Sigmoid colon (tissue), 7 donors: ENCODE data around the gene DNAH11. TPM values are rescaled to one million over a fixed set of nuclear protein-coding genes. Genes with fewer than 3 reads are reported as not detected.

Experiments
- DNase-seq: peaks from one replicate; pipeline ENCODE4 v3.0.0-alpha.2; 2019
- H3K27ac ChIP-seq, 4 donors: fragments of 200-600 bp; sonication (generic); one replicate each; pipeline ENCODE4 v1.5.1; 2016 to 2019; ENCODE audit warnings: mild to moderate bottlenecking in 1 of 4
- H3K27me3 ChIP-seq, 3 donors: fragments of 200-600 bp; sonication (generic); one replicate each; pipeline ENCODE4 v1.5.1; 2019; ENCODE audit warnings: mild to moderate bottlenecking in 1 of 3
- H3K36me3 ChIP-seq, 4 donors: fragments of 200-600 bp; sonication (generic); one replicate each; pipeline ENCODE4 v1.5.1; 2016 to 2019
- H3K4me1 ChIP-seq, 4 donors: fragments of 200-600 bp; sonication (generic); one replicate each; pipeline ENCODE4 v1.5.1; 2017 to 2019
- H3K4me3 ChIP-seq, 4 donors: fragments of 200-600 bp; sonication (generic); one replicate each; pipeline ENCODE4 v1.5.1; 2017 to 2019; ENCODE audit warnings: mild to moderate bottlenecking in 2 of 4, moderate library complexity in 1 of 4
- H3K9me3 ChIP-seq, 4 donors: fragments of 200-600 bp in 3 of 4; sonication (generic) in 3 of 4; one replicate each; pipeline versions ENCODE4 v1.5.1 to v1.6.1; 2013 to 2019
- EP300 ChIP-seq, 4 donors: sonication (generic); formaldehyde crosslinking; IDR thresholded peaks; one replicate each; pipeline ENCODE4 v1.6.1; 2017; ENCODE audit warnings: antibody characterized with exemption in 4 of 4
- POLR2A ChIP-seq, 2 donors: fragments of 450-650 bp; IDR thresholded peaks; one replicate each; pipeline ENCODE4 v1.6.1; 2016; ENCODE audit warnings: antibody characterized with exemption in 2 of 2, mild to moderate bottlenecking in 2 of 2, moderate library complexity in 2 of 2
- POLR2AphosphoS5 ChIP-seq, 4 donors: sonication (generic); formaldehyde crosslinking; IDR thresholded peaks; one replicate each; pipeline ENCODE4 v1.6.1; 2017; ENCODE audit warnings: antibody characterized with exemption in 4 of 4
- WGBS, 2 donors: extraction: QIAGEN DNeasy Blood & Tissue Kit; methylation state at CpG; one replicate each; pipeline ENCODE4 v1.1.7; 2013; 5-methylcytosine and 5-hydroxymethylcytosine counted together
- intact Hi-C: fragments of 100-400 bp; cut with DNase I; formaldehyde crosslinking; loops from one replicate; pipeline ENCODE4 v1.15.1; 2023
- polyA plus RNA-seq, 3 donors: library from polyadenylated mRNA; stranded (reverse); fragments of 200-250 nt; gene quantifications; one replicate each; pipeline ENCODE4 v1.2.3, GENCODE V29; 2013
- total RNA-seq, 4 donors: library from RNA; depleted of rRNA; stranded (reverse); fragments of >200 nt; gene quantifications; one replicate each; pipeline ENCODE4 v1.1.0, GENCODE V29; 2016
- TF ChIP-seq, protein P1 (sequence below), 4 experiments: fragments of 450-650 bp in 3 of 4; fragments of 200-600 bp in 1 of 4; IDR thresholded peaks; one replicate each; pipeline ENCODE4 v1.5.1; 2016 to 2019; ENCODE audit warnings: antibody characterized with exemption in 4 of 4, mild to moderate bottlenecking in 3 of 4, moderate library complexity in 2 of 4
- donor health status: healthy with polysubstance abuse.
- donor health status: Bipolar disorder and iron deficiency.
- donor health status: healthy.

Gene DNAH11
- total and polyA plus RNA-seq, 7 donors = under 0.01 to 1.2 (median 0.13) TPM; not detected in 2

DNA sequence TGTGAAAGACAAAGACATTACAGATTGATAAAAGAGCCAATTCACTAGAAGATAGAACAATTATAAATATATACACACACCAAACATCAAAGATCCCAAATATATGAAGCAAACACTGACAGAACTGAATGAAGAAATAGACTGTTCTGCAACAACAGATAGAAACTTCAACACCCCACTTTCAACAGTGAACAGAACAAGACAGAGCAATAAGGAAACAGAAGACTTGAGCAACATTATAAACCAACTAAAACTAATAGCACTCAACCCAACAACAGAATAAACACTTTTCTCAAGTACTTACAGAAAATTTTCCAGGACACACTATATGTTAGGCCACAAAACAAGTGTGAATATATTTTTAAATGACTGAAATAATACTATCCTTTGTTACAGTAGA is 392.0 kb downstream of the DNAH11 start:
- DNase-seq = no peak
- intact Hi-C loops = no loop called here

DNA sequence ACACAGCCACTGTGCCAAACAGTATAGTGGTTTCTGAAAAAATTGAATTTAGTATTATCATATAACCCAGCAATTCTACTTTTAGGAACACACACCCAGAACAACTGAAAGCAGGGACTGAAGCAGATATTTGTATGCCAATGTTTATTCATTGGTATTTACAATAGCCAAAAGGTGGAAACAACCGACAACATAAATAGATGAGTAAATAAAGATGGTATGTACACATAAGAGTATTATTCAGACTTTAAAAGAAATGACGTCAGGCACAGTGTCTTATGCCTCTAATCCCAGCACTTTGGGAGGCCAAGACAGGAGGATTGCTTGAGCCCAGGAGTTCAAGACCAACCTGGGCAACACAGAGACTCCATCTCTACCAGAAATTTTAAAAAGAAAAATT is 395.6 kb downstream of the DNAH11 start:
- Histone ChIP-seq H3K4me3 (no peak overlapping the region), H3K9me3 (no peaks in the 10 kb centered on the region), H3K27ac (peak overlapping the region in 2 of 4 donors; percentile 20 to 28), H3K27me3 (no peaks in the 10 kb centered on the region), H3K4me1 (peaks cover 0 to 45% (median 40%) of the 10 kb centered on the region in 4 donors), H3K36me3 (no peaks in the 10 kb centered on the region)
- intact Hi-C loops = no loop called here
- 72 to 87% methylated on average over 2 of the region's 2 CpGs for WGBS, 2 donors
- TF ChIP-seq, protein P1, sequence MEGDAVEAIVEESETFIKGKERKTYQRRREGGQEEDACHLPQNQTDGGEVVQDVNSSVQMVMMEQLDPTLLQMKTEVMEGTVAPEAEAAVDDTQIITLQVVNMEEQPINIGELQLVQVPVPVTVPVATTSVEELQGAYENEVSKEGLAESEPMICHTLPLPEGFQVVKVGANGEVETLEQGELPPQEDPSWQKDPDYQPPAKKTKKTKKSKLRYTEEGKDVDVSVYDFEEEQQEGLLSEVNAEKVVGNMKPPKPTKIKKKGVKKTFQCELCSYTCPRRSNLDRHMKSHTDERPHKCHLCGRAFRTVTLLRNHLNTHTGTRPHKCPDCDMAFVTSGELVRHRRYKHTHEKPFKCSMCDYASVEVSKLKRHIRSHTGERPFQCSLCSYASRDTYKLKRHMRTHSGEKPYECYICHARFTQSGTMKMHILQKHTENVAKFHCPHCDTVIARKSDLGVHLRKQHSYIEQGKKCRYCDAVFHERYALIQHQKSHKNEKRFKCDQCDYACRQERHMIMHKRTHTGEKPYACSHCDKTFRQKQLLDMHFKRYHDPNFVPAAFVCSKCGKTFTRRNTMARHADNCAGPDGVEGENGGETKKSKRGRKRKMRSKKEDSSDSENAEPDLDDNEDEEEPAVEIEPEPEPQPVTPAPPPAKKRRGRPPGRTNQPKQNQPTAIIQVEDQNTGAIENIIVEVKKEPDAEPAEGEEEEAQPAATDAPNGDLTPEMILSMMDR (IDR thresholded peaks at IDR 0.05) = no peak
- TF ChIP-seq EP300 (IDR thresholded peaks at IDR 0.05) = no peak
- TF ChIP-seq POLR2AphosphoS5 (IDR thresholded peaks at IDR 0.05) = no peak
- TF ChIP-seq POLR2A (IDR thresholded peaks at IDR 0.05) = no peak
- DNase-seq = no peak

More for the DNA sequence above, 392.0 kb downstream of the DNAH11 start:
- Histone ChIP-seq H3K4me3 (no peak overlapping the region), H3K27me3 (no peaks in the 10 kb centered on the region), H3K36me3 (no peaks in the 10 kb centered on the region), H3K27ac (no peak overlapping the region), H3K9me3 (no peaks in the 10 kb centered on the region), H3K4me1 (peaks cover 0 to 11% (median 10%) of the 10 kb centered on the region in 4 donors)
- TF ChIP-seq EP300 (IDR thresholded peaks at IDR 0.05) (no peak), POLR2A (IDR thresholded peaks at IDR 0.05) (no peak)

DNA sequence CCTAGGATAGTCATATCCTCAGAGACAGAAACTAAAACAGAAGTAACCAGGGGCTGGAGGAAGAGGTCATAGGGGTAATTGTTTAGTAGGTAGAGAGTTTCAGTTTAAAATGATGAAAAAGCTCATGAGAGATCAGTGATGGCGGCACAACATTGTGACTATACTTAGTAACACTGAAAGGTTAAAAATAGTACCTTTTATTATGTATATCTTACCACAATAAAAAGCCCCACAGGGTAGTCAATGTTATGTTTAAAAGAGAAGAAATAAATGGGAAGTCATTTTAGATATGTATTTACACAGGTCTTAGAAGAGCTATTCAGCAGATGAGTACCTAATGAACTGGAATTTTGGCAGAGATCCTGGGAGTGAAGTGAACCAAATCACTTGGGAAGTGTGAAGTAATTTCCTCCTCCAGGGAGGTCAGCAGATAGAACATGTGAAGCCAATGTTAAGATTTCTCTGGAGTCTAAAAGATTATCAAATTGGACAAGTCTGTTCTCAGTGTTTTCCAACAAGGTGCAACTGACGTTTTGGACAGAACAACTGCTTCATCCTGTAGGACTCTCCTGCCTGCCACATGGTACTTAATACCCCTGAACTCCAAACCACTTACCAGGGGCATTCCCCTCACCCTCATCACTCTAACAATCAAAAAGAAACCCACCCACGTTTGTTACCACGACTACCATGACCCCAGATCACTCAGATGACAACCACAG is 396.5 kb downstream of the DNAH11 start:
- Histone ChIP-seq H3K4me3 (no peak overlapping the region), H3K4me1 (peaks cover 0 to 53% (median 47%) of the 10 kb centered on the region in 4 donors), H3K27ac (peak overlapping the region in 2 of 4 donors; percentile 20 to 28), H3K27me3 (no peaks in the 10 kb centered on the region), H3K9me3 (no peaks in the 10 kb centered on the region), H3K36me3 (no peaks in the 10 kb centered on the region)
- intact Hi-C loops = no loop called here
- 49 to 73% methylated on average over 4 of the region's 4 CpGs for WGBS, 2 donors
- no peak for DNase-seq
- no peak for TF ChIP-seq POLR2A (IDR thresholded peaks at IDR 0.05)
- no peak for TF ChIP-seq EP300 (IDR thresholded peaks at IDR 0.05)
- TF ChIP-seq, protein P1 (IDR thresholded peaks at IDR 0.05) = no peak
- no peak for TF ChIP-seq POLR2AphosphoS5 (IDR thresholded peaks at IDR 0.05)

DNA sequence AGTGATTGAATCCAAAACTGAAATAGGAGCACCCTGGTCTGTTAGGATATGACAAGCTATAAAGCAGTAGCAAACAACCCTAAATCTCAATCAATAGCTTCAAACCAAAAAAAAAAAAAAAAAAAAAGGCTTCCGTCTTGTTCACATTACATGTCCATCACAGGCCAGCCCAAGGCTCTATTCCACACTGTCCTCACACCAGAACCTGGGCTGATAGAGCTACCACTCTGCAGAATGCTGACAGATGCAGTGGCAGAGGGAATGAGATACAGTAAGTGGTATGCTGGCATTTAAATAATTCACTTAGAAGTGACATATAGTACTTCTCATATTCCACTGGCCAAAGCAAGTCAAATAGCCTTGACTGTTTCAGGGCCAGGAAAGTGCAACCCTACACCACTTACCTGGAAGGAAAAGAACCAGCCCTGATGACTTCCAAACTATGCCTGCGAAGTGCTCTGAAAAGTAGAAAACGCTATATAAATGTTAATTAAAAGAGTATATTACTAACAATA is 397.1 kb downstream of the DNAH11 start:
- H3K36me3 ChIP-seq = no peaks in the 10 kb centered on the region
- H3K4me1 ChIP-seq = peaks cover 0 to 59% (median 47%) of the 10 kb centered on the region in 4 donors
- no peaks in the 10 kb centered on the region for H3K9me3 ChIP-seq
- no peak overlapping the region for H3K4me3 ChIP-seq
- intact Hi-C loops = loop anchor here (5.0 kb wide), 1 partner anchor 168 kb away; no protein-coding TSS in a partner anchor
- no peaks in the 10 kb centered on the region for H3K27me3 ChIP-seq
- DNase-seq = no peak
- whole genome bisulfite sequencing, 2 donors = 92 to 93% methylated on average over 3 of the region's 3 CpGs
- TF ChIP-seq, protein P1 (IDR thresholded peaks at IDR 0.05) = no peak
- no peak for TF ChIP-seq EP300 (IDR thresholded peaks at IDR 0.05)
- no peak for TF ChIP-seq POLR2AphosphoS5 (IDR thresholded peaks at IDR 0.05)
- no peak for TF ChIP-seq POLR2A (IDR thresholded peaks at IDR 0.05)
- peak overlapping the region in 2 of 4 donors; percentile 20 to 28 for H3K27ac ChIP-seq

DNA sequence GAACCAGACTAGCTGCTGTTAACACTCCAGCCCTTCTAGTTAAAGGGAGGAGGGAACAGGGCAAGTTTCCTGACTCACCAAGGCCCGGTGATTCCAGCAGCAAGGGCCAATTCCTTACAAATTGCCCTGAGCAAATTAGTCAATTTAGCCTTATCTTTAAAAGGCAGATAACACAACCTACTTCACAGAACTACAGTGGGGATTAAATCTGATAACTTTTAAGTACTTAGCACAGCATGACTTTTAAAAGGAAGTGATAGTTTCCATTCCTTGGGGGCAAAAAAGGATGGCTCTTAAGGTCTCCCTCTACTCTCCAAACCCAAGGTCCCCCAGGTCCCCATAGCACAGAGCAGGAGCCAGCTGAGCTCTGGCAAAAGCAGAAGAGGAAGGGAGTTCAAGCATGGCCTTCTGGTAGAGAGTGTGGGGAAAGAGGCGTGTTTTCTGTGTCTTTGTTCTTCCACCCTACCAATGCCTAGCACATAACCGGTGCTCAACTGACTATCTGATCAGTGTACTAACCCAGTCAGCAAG is 398.8 kb downstream of the DNAH11 start:
- peak overlapping the region in 3 of 4 donors; percentile 10 to 91 (median 61) for H3K27ac ChIP-seq
- TF ChIP-seq POLR2AphosphoS5 (IDR thresholded peaks at IDR 0.05) (peak in 1 of 4 donors; percentile 5), POLR2A (IDR thresholded peaks at IDR 0.05) (no peak)
- peaks cover 0 to 71% (median 53%) of the 10 kb centered on the region in 4 donors for H3K4me1 ChIP-seq
- DNase-seq = no peak
- intact Hi-C loops = loop anchor here (5.0 kb wide), 1 partner anchor 169 kb away; no protein-coding TSS in a partner anchor
- H3K4me3 ChIP-seq = no peak overlapping the region
- H3K36me3 ChIP-seq = no peaks in the 10 kb centered on the region
- no peaks in the 10 kb centered on the region for H3K27me3 ChIP-seq
- H3K9me3 ChIP-seq = no peaks in the 10 kb centered on the region
- WGBS, 2 donors = 35 to 40% methylated on average over 3 of the region's 3 CpGs
